Stimulated activated naive CD8-positive, alpha-beta T cell treated with anti-CD3 and anti-CD28 coated beads, Interleukin-15, amount 100 ng/mL, for 72 hours (primary cell): ENCODE results near the gene APCDD1L.

Experiments
- ATAC-seq: fragments of 150-1000 bp; cut with Tn5 transposase; 2 replicates; pipeline ENCODE4 v1.10.0; 2021; ENCODE audit warnings: mild to moderate bottlenecking, moderate library complexity
- DNase-seq, 2 donors: peaks; one replicate each; pipeline ENCODE4 v3.0.0; 2021 to 2022
- H3K27ac Mint-ChIP-seq, 2 donors: one replicate each; pipeline ENCODE4 v1.8.0; 2022; ENCODE audit warnings: mild to moderate bottlenecking in 2 of 2, mixed read lengths in 2 of 2, moderate library complexity in 2 of 2
- H3K27me3 Mint-ChIP-seq: one replicate; pipeline ENCODE4 v1.8.0; 2022; ENCODE audit warnings: mixed read lengths
- H3K4me1 Mint-ChIP-seq: one replicate; pipeline ENCODE4 v1.8.0; 2022; ENCODE audit warnings: mild to moderate bottlenecking, mixed read lengths
- H3K4me3 Mint-ChIP-seq, 2 donors: one replicate each; pipeline ENCODE4 v1.8.0; 2022; ENCODE audit warnings: mild to moderate bottlenecking in 2 of 2, mixed read lengths in 2 of 2, moderate library complexity in 1 of 2
- H3K9me3 Mint-ChIP-seq, 2 donors: one replicate each; pipeline ENCODE4 v1.8.0; 2022; ENCODE audit warnings: mixed read lengths in 2 of 2

Gene APCDD1L

DNA sequence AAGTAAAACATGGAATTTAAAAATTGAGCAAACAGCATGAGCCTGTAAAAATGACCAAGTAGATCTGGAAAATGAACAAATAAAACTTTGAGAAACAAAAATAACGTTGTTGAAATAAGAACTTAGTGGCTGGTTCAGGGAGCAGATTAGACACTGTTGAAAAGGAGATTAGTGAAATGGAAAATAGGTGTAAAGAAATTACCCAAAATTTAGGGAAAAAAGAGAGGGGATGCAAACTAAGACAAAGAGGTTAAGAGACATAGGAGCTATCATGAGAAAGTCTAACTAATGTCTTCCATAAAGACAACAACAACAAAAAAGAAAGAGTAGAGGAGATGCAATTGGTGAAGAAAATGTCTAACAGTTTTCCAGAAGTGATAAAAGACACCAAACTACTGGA lies 29.0 kb downstream of the APCDD1L start:
- H3K4me1 Mint-ChIP-seq: peaks cover 7% of the 10 kb centered on the region
- H3K4me3 Mint-ChIP-seq: no peak overlapping the region
- H3K27me3 Mint-ChIP-seq: peaks cover 32% of the 10 kb centered on the region
- no peak for DNase-seq
- H3K27ac Mint-ChIP-seq: no peak overlapping the region
- no peak for ATAC-seq
- peaks cover 21 to 24% of the 10 kb centered on the region in 2 donors for H3K9me3 Mint-ChIP-seq

GRCh38 chr20:58485393-58485792 lies 29.8 kb downstream of the APCDD1L start:
- Mint-ChIP-seq H3K4me1 (peaks cover 9% of the 10 kb centered on the region), H3K4me3 (no peak overlapping the region)

GRCh38 chr20:58483470-58483869 lies 31.7 kb downstream of the APCDD1L start:
- no peak overlapping the region for H3K4me3 Mint-ChIP-seq
- H3K4me1 Mint-ChIP-seq: peaks cover 9% of the 10 kb centered on the region
- no peak for DNase-seq
- peak overlapping the region in 1 of 2 donors; percentile 86 for H3K27ac Mint-ChIP-seq
- no peak for ATAC-seq
- peaks cover 16 to 18% of the 10 kb centered on the region in 2 donors for H3K9me3 Mint-ChIP-seq
- H3K27me3 Mint-ChIP-seq: peaks cover 23% of the 10 kb centered on the region

More at GRCh38 chr20:58485393-58485792, 29.8 kb downstream of the APCDD1L start:
- DNase-seq: no peak
- Mint-ChIP-seq H3K27me3 (peaks cover 32% of the 10 kb centered on the region), H3K27ac (no peak overlapping the region), H3K9me3 (peaks cover 21 to 24% of the 10 kb centered on the region in 2 donors)
- no peak for ATAC-seq

- H3K27me3 Mint-ChIP-seq: peaks cover 22% of the 10 kb centered on the region
- H3K27ac Mint-ChIP-seq: peak overlapping the region in 1 of 2 donors; percentile 17
- DNase-seq (no peak), ATAC-seq (no peak)
- H3K9me3 Mint-ChIP-seq: peaks cover 15 to 19% of the 10 kb centered on the region in 2 donors
- H3K4me1 Mint-ChIP-seq: peaks cover 9% of the 10 kb centered on the region
- no peak overlapping the region for H3K4me3 Mint-ChIP-seq
Measured at GRCh38 chr20:58483051-58483450, 32.1 kb downstream of the APCDD1L start.

GRCh38 chr20:58482416-58482815 lies 32.8 kb downstream of the APCDD1L start:
- Mint-ChIP-seq H3K4me1 (peaks cover 9% of the 10 kb centered on the region), H3K27ac (no peak overlapping the region)
- ATAC-seq: no peak

DNA sequence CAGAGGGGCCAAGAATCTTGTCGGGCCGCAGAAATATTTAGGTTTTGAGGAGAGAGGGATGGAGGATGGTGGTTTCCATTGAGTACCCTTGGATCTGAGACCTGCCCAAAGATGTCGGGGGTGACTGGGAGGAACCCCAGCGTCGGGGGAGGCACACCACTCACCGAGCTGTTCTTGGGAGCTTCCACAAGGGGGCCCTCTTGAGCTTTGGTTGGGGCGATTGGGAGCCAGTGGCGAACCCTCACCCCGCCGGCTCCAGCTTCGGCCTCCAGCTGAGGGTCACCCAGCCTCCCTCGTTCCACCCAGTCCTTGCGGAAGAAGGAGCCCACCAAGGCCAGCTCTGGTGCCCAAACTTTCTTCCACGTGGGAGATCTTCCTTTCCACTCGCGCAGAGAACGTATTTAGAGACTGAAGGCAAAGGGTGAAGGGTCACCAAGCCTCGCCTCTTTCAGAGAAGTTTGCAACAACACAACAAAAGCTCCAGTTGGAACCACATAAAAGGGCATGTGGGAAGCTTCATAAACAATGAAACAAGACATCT lies 33.6 kb downstream of the APCDD1L start:
- Mint-ChIP-seq H3K4me1 (peaks cover 9% of the 10 kb centered on the region), H3K27me3 (peaks cover 22% of the 10 kb centered on the region), H3K9me3 (peaks cover 14 to 20% of the 10 kb centered on the region in 2 donors), H3K4me3 (no peak overlapping the region), H3K27ac (peak overlapping the region in 1 of 2 donors; percentile 35)
- ATAC-seq (peak; percentile 78), DNase-seq (peak; percentile 65 to 66)

More at GRCh38 chr20:58482416-58482815, 32.8 kb downstream of the APCDD1L start:
- peaks cover 15 to 20% of the 10 kb centered on the region in 2 donors for H3K9me3 Mint-ChIP-seq
- DNase-seq: no peak
- peaks cover 22% of the 10 kb centered on the region for H3K27me3 Mint-ChIP-seq
- H3K4me3 Mint-ChIP-seq: no peak overlapping the region

GRCh38 chr20:58480551-58481336 lies 34.5 kb downstream of the APCDD1L start:
- ATAC-seq: no peak
- Mint-ChIP-seq H3K4me3 (no peak overlapping the region), H3K9me3 (peaks cover 8 to 12% of the 10 kb centered on the region in 2 donors), H3K4me1 (peaks cover 9% of the 10 kb centered on the region), H3K27ac (no peak overlapping the region), H3K27me3 (peaks cover 22% of the 10 kb centered on the region)
- no peak for DNase-seq

DNA sequence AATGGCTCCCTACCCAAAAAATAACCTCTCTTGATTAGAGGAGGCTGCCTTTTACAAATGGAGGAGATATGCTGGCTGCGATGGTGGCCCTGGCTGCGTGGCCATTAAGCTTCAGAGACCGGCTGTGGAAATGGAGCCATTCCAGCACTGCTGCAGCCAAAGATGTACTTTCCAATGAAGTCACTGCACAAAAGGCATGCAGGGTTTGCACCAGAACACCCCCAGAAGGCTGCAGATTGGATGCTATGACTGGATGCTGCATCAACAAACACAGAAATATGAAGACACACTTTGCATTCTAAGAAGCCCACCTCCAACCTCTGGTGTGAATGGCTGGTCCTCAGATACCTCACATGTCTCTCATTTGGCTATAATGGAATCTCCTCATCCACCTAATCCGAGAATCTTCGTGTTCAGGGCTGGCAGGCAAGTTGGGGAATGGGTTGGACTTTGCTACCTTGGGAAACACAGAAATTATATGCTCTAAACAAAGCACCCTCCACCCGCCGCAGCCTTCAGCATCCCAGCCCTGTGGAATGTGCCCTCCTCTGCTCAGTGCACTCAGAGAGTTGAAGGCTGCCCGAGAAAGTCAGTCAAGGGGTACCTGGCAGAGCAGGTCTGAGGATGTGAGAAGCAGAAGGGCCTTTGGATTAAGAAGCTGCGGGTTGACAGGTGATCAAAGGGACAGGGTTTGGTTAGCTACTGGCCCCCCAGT lies 35.3 kb downstream of the APCDD1L start:
- Mint-ChIP-seq H3K27me3 (peaks cover 22% of the 10 kb centered on the region), H3K4me3 (no peak overlapping the region), H3K9me3 (peaks cover 0 to 5% of the 10 kb centered on the region in 2 donors), H3K4me1 (peaks cover 9% of the 10 kb centered on the region), H3K27ac (no peak overlapping the region)
- DNase-seq: no peak
- ATAC-seq: no peak

GRCh38 chr20:58478141-58478805 lies 36.9 kb downstream of the APCDD1L start:
- peaks cover 0 to 5% of the 10 kb centered on the region in 2 donors for H3K9me3 Mint-ChIP-seq
- ATAC-seq (no peak), DNase-seq (no peak)
- H3K27ac Mint-ChIP-seq: no peak overlapping the region
- H3K27me3 Mint-ChIP-seq: peaks cover 17% of the 10 kb centered on the region
- peaks cover 9% of the 10 kb centered on the region for H3K4me1 Mint-ChIP-seq
- H3K4me3 Mint-ChIP-seq: no peak overlapping the region

DNA sequence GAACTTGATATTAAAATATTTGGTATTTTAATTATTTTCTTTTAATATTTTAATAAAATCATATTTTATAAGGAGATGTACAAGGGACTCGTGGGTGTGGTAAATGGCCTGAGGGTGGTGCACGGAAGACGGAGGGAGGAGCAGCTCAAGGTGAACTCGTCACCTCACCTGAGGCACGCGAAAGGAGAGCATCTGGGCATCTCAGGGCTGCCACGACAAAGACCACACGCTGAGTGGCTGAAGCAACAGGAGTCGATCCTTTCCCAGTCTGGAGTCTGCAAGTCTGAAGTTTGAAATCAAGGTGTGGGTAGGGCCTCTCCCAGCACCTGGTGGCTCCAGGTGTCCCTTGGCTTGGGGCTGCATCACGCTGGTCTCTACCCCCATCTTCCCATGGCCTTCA lies 39.7 kb downstream of the APCDD1L start:
- ATAC-seq (no peak), DNase-seq (no peak)
- H3K4me1 Mint-ChIP-seq: no peaks in the 10 kb centered on the region
- no peak overlapping the region for H3K4me3 Mint-ChIP-seq
- H3K27ac Mint-ChIP-seq: no peak overlapping the region
- H3K27me3 Mint-ChIP-seq: no peaks in the 10 kb centered on the region
- H3K9me3 Mint-ChIP-seq: peaks cover 0 to 5% of the 10 kb centered on the region in 2 donors

- no peak overlapping the region for H3K27ac Mint-ChIP-seq
- peaks cover 0 to 5% of the 10 kb centered on the region in 2 donors for H3K9me3 Mint-ChIP-seq
- DNase-seq: no peak
- H3K27me3 Mint-ChIP-seq: no peaks in the 10 kb centered on the region
- H3K4me1 Mint-ChIP-seq: no peaks in the 10 kb centered on the region
- H3K4me3 Mint-ChIP-seq: no peak overlapping the region
- ATAC-seq: no peak
Measured at GRCh38 chr20:58473453-58474425, 41.5 kb downstream of the APCDD1L start.

- H3K9me3 Mint-ChIP-seq: no peaks in the 10 kb centered on the region
- DNase-seq: no peak
- no peak overlapping the region for H3K27ac Mint-ChIP-seq
- no peak overlapping the region for H3K4me3 Mint-ChIP-seq
- no peaks in the 10 kb centered on the region for H3K4me1 Mint-ChIP-seq
- ATAC-seq: no peak
- H3K27me3 Mint-ChIP-seq: no peaks in the 10 kb centered on the region
Measured at GRCh38 chr20:58472273-58473018, 42.8 kb downstream of the APCDD1L start.

DNA sequence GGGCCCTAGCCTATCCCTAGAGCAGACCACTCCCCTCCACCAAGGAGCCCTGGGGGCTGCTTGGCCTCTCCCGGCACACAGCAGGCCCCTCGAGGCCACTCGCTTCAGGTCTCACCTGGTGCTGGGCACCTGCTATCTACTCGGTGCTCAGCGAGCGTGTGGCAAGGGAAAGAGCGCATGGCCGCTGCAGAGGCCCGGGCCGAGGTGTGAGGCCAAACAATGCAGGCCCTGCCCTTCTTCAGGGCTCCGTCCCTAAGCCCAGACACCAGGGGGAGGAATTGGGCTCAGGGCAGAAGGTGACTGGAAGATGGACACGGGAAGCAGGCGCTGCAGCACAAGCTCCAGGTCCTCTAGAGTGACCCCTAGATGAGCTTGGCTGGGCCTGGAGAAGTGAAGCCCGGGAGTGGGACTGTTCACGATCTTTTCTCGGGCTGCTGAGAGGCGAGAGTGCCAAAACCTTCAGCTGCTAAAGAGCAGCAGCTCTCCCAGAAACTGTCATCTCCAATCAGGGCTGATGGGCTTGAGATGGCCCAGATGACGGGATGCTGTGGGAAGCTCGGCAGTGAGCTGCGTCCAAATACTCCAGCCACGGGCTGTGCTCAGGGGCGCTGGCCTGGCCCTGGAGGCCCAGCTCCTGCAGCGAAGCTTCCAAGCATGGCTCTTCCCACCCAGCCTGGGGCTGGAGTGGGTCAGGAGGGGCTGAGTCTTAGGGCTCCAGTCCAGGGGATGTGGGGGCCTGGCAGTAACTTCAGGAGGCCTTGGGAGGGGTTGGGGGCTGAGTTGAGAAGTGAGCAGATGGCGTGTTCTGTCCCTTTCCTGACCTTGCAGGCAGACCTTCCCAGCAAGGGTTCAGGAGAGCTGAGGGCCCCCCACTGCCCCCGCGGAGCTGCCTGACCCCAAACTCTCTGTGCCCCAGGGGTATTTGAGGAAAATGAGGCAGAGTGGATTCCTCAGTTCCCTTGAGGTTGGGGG lies 43.7 kb downstream of the APCDD1L start:
- Mint-ChIP-seq H3K27ac (peak overlapping the region in 1 of 2 donors; percentile 79), H3K4me1 (no peaks in the 10 kb centered on the region), H3K27me3 (peaks cover 2% of the 10 kb centered on the region), H3K9me3 (no peaks in the 10 kb centered on the region), H3K4me3 (no peak overlapping the region)
- DNase-seq (no peak), ATAC-seq (no peak)
